GM13976 (cell line): Measurements from ENCODE around the gene CAV2.

Source experiments
- DNase-seq: peaks from one replicate; pipeline ENCODE4 v3.0.0; 2012; ENCODE audit warnings: low spot score
- in situ Hi-C: fragments of 300-500 bp; cut with MboI; formaldehyde crosslinking; loops from one replicate; pipeline ENCODE4 v1.12.0; 2022; ENCODE audit warnings: low sequenced_read_pairs, mixed read lengths, inconsistent platforms; ENCODE audit not compliant: unreplicated experiment
- TF ChIP-seq, protein P1 (sequence below): IDR thresholded peaks from 2 replicates; pipeline ENCODE4 v1.5.1; 2012; ENCODE audit warnings: borderline replicate concordance, mild to moderate bottlenecking; ENCODE audit not compliant: insufficient read depth; ENCODE audit errors: extremely low read depth, missing control alignments, control extremely low read depth

Gene CAV2

DNA sequence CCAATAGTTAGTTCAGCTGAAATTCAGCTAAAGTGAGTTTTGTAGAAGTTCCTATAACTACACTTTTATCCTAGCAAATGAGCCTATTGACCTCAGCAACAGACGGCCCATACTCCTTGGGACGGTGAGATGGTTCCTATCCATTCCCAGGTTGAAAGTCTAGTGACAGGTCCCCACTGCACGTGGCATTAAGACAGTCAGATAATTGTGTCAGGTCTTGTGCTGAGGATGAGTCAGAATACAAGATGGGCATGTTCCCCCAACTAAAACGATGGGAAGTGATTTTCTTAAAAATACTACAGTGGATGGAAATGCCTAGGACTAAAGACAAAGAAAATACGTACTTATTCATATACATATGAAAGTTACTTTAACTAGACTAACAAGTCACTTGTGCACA lies 27.4 kb downstream of the CAV2 start:
- TF ChIP-seq, protein P1, sequence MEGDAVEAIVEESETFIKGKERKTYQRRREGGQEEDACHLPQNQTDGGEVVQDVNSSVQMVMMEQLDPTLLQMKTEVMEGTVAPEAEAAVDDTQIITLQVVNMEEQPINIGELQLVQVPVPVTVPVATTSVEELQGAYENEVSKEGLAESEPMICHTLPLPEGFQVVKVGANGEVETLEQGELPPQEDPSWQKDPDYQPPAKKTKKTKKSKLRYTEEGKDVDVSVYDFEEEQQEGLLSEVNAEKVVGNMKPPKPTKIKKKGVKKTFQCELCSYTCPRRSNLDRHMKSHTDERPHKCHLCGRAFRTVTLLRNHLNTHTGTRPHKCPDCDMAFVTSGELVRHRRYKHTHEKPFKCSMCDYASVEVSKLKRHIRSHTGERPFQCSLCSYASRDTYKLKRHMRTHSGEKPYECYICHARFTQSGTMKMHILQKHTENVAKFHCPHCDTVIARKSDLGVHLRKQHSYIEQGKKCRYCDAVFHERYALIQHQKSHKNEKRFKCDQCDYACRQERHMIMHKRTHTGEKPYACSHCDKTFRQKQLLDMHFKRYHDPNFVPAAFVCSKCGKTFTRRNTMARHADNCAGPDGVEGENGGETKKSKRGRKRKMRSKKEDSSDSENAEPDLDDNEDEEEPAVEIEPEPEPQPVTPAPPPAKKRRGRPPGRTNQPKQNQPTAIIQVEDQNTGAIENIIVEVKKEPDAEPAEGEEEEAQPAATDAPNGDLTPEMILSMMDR: no peak
- DNase-seq: no peak
- in situ Hi-C loops: no loop called here

DNA sequence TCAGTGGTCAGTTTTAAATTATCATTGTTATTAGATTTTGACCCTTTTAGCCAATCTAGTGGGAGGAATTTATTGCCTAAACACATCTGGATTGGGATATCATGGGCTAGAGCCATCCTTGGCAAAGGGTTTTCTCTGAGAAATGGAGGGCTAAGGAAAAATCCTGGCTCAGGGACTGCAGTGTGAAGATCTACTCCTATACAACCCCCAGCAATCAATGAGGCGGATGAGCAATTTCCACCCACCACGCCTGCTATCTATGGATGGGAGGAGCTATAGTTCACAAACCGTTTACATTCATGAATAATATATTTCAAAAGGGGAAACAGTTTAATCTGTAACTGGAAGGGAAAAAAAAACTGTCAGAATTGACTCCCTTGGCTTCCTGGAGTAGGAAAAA lies 28.0 kb downstream of the CAV2 start:
- TF ChIP-seq, protein P1: no peak
- in situ Hi-C loops: no loop called here
- no peak for DNase-seq

DNA sequence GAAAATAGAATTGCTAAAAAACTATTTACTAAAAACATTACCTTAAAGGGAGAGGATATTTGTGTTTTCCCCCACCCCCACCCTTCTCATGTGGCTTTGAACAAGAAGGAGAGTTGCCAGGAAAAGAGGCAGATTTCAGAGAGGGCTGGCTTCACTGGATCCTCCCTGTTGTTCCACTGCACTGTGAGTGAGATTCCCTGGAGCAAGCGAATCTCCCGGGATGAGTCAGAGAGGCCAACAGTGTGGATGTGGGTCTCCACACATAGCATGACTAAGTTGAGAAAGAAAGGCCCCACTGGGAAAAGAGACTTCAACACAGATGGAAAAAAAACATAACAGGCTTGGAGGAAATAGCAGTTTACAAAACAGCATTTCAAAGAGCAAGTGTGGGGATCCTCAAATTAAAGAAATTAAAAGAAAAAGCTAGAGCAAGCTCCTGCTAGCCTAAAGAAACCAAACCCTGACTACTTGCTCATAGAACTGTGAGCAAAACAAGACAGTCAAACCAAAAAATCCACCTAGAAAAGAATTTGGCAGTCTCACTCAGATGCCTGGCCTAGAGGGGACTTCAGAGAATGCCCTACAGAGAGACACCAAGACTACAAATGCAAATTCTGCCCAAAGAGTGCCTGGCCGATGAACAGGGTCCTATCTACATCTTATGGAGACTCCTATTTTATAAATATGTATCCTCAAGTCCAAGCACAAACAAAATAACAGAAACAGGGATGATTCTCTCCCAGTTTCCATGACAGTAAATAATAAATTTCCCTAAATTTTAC lies 28.7 kb downstream of the CAV2 start:
- in situ Hi-C loops: no loop called here
- TF ChIP-seq, protein P1: no peak
- DNase-seq: no peak

DNA sequence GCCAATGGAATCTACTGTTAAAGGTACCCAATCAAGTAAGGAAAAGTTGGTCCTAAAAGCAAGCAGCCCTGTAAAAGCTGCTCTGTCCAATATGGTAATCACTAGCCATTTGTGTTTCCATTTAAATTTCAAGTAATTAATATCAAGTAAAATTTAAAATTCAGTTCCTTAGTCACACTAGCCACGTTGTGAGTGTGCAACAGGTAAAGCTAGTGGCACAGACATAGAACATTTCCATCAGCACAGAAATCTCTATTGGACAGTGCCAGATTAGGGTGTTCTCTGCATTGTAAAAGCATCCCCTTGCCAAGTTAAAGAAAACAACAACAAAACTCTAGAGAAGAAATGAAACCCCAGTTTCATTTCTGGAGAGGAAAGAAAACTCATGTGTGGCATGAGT lies 29.7 kb downstream of the CAV2 start:
- in situ Hi-C loops: no loop called here
- TF ChIP-seq, protein P1: no peak
- DNase-seq: no peak

DNA sequence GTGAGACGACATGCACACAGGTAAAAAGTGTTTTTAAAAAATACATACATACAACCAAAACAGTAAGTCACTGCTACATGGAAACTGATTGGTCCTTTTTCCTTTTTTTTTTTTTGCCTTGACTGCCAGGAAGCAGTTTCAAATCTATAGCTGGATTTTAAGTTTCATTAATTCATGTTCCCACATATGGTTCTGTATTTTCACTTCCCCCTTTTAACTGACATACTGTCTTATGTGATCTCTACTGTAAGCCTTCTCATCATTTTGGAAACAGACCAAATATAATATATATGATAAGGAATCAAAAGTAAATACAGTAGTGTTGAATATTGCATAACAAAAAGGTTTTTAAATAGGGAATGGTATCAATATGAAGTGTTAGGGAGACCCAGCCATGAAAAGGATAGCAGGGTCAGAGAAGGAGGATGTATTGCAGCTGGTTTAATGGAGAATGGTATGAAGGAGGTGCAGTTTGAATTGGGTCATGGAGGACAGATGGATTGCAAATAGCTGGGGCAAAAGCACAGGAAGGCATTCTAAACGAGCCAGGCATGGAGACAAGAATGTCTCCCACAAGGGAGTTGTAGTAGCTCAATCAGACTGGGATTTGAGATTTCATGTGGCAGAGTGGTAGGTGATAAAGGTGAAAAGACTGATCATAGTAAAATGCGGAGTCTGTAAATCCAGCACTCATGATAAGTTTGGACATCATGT lies 30.7 kb downstream of the CAV2 start:
- no peak for DNase-seq
- in situ Hi-C loops: no loop called here
- TF ChIP-seq, protein P1: no peak

DNA sequence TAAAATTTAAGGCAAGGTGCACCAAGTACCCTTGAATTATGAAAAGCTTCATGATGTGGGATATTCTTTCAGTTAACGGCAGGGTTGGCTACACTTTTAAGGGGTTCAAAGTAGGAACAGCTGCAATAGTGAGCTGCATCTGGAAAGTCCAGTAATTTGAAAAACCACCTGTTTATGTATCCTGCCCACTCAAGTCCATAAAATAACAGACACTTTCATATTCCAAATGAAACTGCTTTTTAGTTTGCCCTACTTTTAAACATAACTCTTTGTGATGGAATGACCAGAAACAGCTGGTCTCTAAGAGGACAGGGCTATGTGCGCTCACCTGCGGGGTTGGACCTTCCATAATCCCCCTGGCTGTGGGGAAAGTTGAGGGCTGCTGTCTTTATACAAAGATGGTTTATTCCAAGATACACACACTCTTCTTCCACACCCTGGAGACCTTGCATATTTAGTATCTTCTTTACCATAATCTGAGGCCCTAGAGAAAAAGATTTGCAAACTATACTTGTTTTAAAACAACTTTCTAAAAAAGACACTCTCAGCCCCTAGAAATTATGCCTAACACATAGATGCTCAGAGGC lies 32.7 kb downstream of the CAV2 start:
- in situ Hi-C loops: no loop called here
- TF ChIP-seq, protein P1: no peak
- DNase-seq: no peak
